GM12875 (cell line): Measurements from ENCODE around the gene ASTN1.

Source experiments
- H3K4me3 ChIP-seq: one replicate; pipeline ENCODE4 v1.5.1; 2011; ENCODE audit warnings: low read depth, low read length, control low read depth
- CTCF ChIP-seq: IDR thresholded peaks from 2 replicates; pipeline ENCODE4 v1.5.1; 2011; ENCODE audit warnings: low read depth, mild to moderate bottlenecking, control low read depth, inconsistent platforms, low read length, moderate library complexity, borderline replicate concordance; ENCODE audit not compliant: insufficient read depth

The ASTN1 gene

DNA sequence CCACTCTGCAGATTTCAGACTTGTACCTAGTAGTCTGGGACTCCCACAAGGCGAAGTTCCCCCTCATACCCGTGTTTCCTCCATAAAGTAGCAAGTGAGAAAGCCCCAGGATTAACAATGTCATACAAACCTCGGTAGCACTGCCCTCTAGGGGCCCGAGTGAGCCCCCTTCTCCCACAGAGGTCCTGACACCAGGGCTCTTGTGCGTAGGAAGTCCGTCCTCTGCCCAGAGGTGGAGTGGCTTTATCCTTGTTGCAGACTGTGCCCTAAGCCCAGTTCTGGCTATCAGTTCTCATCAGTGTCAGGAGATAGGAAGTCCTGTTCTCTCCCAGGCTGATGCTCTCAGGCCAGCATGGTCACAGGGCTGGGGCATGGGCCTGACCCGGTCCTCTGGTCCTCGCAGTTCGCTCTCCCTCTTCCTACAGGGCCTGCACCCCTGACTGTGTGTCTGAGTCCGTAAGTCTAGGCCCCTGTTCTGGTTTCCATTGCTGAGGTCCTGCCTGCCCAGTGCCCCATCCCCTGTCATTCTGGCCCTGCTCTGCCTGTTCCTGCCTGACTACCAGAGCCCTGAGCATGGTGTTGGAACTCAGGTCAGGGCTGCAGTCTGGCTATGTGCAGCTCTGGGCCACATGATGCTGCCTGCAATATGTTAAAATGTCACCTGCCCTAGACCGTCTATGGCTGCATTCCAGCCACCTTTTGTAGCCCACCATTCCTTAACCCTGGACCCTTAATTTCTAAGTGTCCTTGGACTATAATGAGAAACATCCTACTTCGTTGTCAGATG is 285.6 kb downstream of the ASTN1 start:
- 0 out of 2 replicates have a peak, but pooled peaks have one; percentile 14 for TF ChIP-seq CTCF

GRCh38 chr1:176877557-176877956 is 287.0 kb downstream of the ASTN1 start:
- no peak for TF ChIP-seq CTCF
- H3K4me3 ChIP-seq, result no peak overlapping the region

More for the DNA sequence above, 285.6 kb downstream of the ASTN1 start:
- H3K4me3 ChIP-seq, result no peak overlapping the region

GRCh38 chr1:176876966-176877515 is 287.5 kb downstream of the ASTN1 start:
- H3K4me3 ChIP-seq, result no peak overlapping the region
- no peak for TF ChIP-seq CTCF

DNA sequence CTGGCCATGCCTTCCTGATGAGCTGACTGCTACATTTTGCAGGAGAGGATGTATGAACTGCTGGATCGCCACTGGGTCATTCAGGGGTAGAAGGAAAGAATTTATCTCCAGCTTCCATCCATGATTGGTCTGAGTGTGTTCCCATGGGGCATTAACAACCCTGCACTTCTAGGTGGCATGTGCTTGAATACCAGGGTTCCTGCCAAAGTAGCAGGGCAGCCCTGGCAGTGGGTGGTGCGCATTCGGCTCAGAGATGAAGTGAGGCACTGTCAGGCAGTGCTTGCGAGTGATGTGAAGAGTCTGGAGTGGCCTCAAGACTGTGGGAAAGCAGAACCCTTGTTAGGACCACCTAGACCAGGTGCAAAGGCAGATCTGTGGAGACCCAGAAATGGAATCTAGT is 294.9 kb downstream of the ASTN1 start:
- no peak for TF ChIP-seq CTCF
- H3K4me3 ChIP-seq, result no peak overlapping the region

DNA sequence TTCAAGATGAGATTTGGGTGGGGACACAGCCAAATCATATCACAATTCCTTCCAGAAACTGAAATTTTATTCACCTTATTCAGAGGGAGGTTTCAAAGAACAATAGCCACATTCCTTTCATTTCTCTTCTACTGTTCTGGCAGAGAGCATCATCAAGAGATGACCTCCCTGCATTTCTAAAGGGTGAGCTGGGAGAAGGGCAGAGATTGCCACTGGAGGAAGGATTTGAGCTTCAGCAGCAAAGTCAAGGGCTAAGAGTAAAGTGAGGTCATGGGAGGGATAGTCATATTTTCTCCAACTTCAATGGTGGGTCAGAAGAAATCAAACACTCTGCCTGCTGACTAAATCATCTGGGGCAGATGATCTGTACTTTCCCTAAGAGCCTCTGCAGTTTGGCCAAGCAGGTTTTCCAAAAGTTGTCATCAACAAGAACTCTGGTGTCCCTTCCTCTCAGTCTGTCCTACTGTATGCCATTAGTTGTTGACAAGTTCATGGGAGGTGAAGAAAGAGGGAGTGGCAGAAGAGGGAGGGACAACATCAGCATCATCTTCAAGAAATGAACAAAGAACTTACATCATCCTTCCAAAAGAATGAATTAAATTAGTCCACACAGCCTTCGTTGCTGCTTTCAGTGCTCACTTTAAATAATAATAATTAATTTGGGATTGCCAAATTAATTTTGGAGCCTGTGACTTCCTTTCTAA is 298.3 kb downstream of the ASTN1 start:
- H3K4me3 ChIP-seq, result no peak overlapping the region

DNA sequence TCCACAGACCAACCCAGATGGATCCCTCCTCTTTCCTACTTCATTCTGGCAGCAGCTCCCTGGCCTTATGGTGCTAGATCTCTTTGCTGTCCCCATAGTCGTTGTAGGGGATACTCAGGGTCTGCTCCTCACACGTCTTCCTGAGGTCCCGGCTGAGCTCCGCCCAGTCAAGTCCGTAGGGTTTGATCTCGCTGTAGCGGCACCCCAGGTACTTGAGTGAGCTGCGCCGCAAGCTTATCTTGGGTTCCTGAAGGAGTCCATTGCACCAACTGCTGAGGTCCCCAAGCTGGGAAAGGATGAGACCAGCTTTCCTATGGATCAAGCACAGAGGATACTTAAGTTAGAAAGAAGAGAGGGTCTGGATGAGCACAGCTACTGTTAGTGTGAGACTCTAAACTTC is 300.3 kb downstream of the ASTN1 start:
- no peak overlapping the region for H3K4me3 ChIP-seq
- no peak for TF ChIP-seq CTCF

More for the DNA sequence above, 298.3 kb downstream of the ASTN1 start:
- no peak for TF ChIP-seq CTCF
